Measurements from ENCODE around the gene CNOT3. TPM values are rescaled to one million over a fixed set of nuclear protein-coding genes. Genes with fewer than 3 reads are reported as not detected.

Gene CNOT3
- total and polyA plus RNA-seq, 2 of the 13 experiments (the other 11 are each of a cell fraction or from before 2014, with no cell fraction given): 4.3 to 5.8 TPM

GRCh38 chr19:54123682-54124081 lies 13.9 kb upstream of the CNOT3 start (continued):
- no peak for TF ChIP-seq JARID2 (CRISPR knock-in tag; IDR thresholded peaks at IDR 0.05; ENCODE audit: insufficient replicate concordance)
- no peak for TF ChIP-seq ADNP (CRISPR knock-in tag; IDR thresholded peaks at IDR 0.05)

DNA sequence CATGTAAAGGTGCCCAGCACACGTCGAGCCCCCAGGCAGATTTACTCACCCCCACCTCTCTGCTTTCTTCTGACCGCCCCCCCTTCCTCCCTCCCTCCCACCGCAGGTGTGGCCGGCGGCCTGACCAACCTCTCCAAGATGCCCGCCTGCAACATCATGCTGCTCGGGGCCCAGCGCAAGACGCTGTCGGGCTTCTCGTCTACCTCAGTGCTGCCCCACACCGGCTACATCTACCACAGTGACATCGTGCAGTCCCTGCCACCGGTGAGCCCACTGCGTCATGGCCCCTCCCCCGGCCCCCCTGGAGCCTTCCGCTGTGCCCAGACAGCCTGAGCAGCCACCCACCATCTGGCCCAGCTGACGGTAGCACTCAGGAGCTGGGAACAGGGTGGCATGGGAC lies 13.2 kb upstream of the CNOT3 start:
- peaks cover 22 to 74% of the 10 kb centered on the region in 2 experiments; a peak in 4 of 5 replicates for H3K36me3 ChIP-seq (replicated peaks in 1 of 2; ENCODE audit: control insufficient read depth in 1 of 2, insufficient read depth in 2 of 2, low read length in 2 of 2)
- in situ Hi-C loops (cut with HindIII; ENCODE audit: extremely low pct_ligation_motif_present, low pct_unique_long_range_greater_than_20kb): no loop called here
- ChIA-PET POLR2A (interaction anchor here (1.6 kb wide), 1 partner anchor 13 kb away, joined by 4 read pairs; no protein-coding TSS in a partner anchor), CTCF (ENCODE audit: low intra/inter-chr PET ratio, low total read pairs) (no interaction called here)
- no peaks in the 10 kb centered on the region for H4K20me1 ChIP-seq (ENCODE audit: insufficient read depth, low read length)
- no peak overlapping the region for H2AFZ ChIP-seq (ENCODE audit: low read length)
- no peak overlapping the region for H3K9ac ChIP-seq (ENCODE audit: insufficient read depth, low read depth, low read length)
- no TSS peak for BruUV-seq (replicated peaks)
- H3K4me3 ChIP-seq (replicated peaks in 1 of 3; ENCODE audit: insufficient read depth in 1 of 3, low read depth in 2 of 3, low read length in 3 of 3): no peak overlapping the region
- no peak for ATAC-seq
- H3K27me3 ChIP-seq (ENCODE audit: control insufficient read depth in 1 of 2, insufficient read depth in 2 of 2, low read length in 2 of 2): no peaks in the 10 kb centered on the region
- no peak overlapping the region for H3K4me2 ChIP-seq (ENCODE audit: low read depth, low read length)
- no peak for FAIRE-seq
- intact Hi-C loops (cut with micrococcal nuclease; ENCODE audit: unreplicated experiment): no loop called here
- 98% methylated on average over 16 of the region's 19 CpGs for WGBS (ENCODE audit: low lambda C conversion rate)
- H3K79me2 ChIP-seq (ENCODE audit: insufficient read depth, low read length): no peaks in the 10 kb centered on the region
- no peaks in the 10 kb centered on the region for H3K4me1 ChIP-seq (ENCODE audit: insufficient read depth, low read length)
- H3K9me3 ChIP-seq (ENCODE audit: low read length): no peaks in the 10 kb centered on the region
- no peak overlapping the region for H3K27ac ChIP-seq (ENCODE audit: extremely low read length, insufficient read depth, low read length)
- TF ChIP-seq RXRB (CRISPR knock-in tag; IDR thresholded peaks at IDR 0.05; ENCODE audit: borderline replicate concordance): no peak
- no peak for TF ChIP-seq HNRNPLL (IDR thresholded peaks at IDR 0.05; ENCODE audit: low read depth, low read length, poor library complexity, severe bottlenecking)
- DNase-seq (ENCODE audit: low spot score): no peak

DNA sequence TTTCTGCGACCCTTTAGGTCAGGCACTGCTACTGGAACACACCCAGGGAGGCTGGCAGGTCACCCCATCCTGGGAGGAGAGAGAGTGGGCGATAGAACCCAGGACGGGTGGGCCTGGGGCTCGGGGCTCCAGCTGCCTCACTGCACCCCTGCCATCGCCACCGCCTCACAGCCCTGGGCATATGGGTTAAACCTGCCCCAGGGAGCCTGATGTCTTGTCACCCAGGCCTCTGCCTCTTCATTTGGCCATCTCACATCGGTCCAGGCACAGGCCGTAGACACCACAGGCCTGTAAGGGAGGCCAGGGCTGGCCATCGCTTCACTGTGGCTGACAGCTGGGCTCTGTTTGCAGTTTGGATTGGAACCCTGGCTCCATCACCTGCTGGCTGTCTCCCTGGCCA lies 11.8 kb upstream of the CNOT3 start:
- POLR2A ChIA-PET: no interaction called here
- peaks cover 23 to 67% of the 10 kb centered on the region in 2 experiments; a peak in 4 of 5 replicates for H3K36me3 ChIP-seq (replicated peaks in 1 of 2; ENCODE audit: control insufficient read depth in 1 of 2, insufficient read depth in 2 of 2, low read length in 2 of 2)
- no peak for TF ChIP-seq SP140L (CRISPR knock-in tag; IDR thresholded peaks at IDR 0.05; ENCODE audit: borderline replicate concordance)
- no peak for TF ChIP-seq ATF3 (CRISPR knock-in tag; IDR thresholded peaks at IDR 0.05)
- TF ChIP-seq ZNF670 (CRISPR knock-in tag; IDR thresholded peaks at IDR 0.05; ENCODE audit: borderline replicate concordance): no peak
- TF ChIP-seq KDM2A (CRISPR knock-in tag; IDR thresholded peaks at IDR 0.05; ENCODE audit: borderline replicate concordance, low read depth): no peak
- no peak for TF ChIP-seq RNF2 (conservative IDR thresholded peaks at IDR 0.05; ENCODE audit: low read depth)
- TF ChIP-seq, protein P1, sequence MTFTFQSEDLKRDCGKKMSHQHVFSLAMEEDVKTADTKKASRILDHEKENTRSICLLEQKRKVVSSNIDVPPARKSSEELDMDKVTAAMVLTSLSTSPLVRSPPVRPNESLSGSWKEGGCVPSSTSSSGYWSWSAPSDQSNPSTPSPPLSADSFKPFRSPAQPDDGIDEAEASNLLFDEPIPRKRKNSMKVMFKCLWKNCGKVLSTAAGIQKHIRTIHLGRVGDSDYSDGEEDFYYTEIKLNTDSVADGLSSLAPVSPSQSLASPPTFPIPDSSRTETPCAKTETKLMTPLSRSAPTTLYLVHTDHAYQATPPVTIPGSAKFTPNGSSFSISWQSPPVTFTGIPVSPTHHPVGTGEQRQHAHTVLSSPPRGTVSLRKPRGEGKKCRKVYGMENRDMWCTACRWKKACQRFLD (CRISPR knock-in tag; IDR thresholded peaks at IDR 0.05; ENCODE audit: borderline replicate concordance): no peak
- TF ChIP-seq, protein P2, sequence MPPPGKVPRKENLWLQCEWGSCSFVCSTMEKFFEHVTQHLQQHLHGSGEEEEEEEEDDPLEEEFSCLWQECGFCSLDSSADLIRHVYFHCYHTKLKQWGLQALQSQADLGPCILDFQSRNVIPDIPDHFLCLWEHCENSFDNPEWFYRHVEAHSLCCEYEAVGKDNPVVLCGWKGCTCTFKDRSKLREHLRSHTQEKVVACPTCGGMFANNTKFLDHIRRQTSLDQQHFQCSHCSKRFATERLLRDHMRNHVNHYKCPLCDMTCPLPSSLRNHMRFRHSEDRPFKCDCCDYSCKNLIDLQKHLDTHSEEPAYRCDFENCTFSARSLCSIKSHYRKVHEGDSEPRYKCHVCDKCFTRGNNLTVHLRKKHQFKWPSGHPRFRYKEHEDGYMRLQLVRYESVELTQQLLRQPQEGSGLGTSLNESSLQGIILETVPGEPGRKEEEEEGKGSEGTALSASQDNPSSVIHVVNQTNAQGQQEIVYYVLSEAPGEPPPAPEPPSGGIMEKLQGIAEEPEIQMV (CRISPR knock-in tag; IDR thresholded peaks at IDR 0.05; ENCODE audit: low read depth): no peak
- no peak for TF ChIP-seq DRAP1 (CRISPR knock-in tag; IDR thresholded peaks at IDR 0.05)
- no peak for TF ChIP-seq NFRKB (IDR thresholded peaks at IDR 0.05)
- no peak for TF ChIP-seq LBX2 (CRISPR knock-in tag; IDR thresholded peaks at IDR 0.05; ENCODE audit: borderline replicate concordance)

More for the DNA sequence above, 11.8 kb upstream of the CNOT3 start:
- 100% methylated on average over 1 of the region's 9 CpGs for WGBS (ENCODE audit: low lambda C conversion rate)
- no TSS peak for BruUV-seq (replicated peaks)
- no peak overlapping the region for H2AFZ ChIP-seq (ENCODE audit: low read length)
- no peaks in the 10 kb centered on the region for H3K79me2 ChIP-seq (ENCODE audit: insufficient read depth, low read length)
- in situ Hi-C loops (cut with HindIII; ENCODE audit: extremely low pct_ligation_motif_present, low pct_unique_long_range_greater_than_20kb): no loop called here
- CTCF ChIA-PET (ENCODE audit: low intra/inter-chr PET ratio, low total read pairs): no interaction called here
- no peak overlapping the region for H3K4me2 ChIP-seq (ENCODE audit: low read depth, low read length)
- H3K4me1 ChIP-seq (ENCODE audit: insufficient read depth, low read length): no peaks in the 10 kb centered on the region
- DNase-seq (ENCODE audit: low spot score) (no peak), FAIRE-seq (no peak), ATAC-seq (no peak)
- H3K4me3 ChIP-seq (replicated peaks in 1 of 3; ENCODE audit: insufficient read depth in 1 of 3, low read depth in 2 of 3, low read length in 3 of 3): no peak overlapping the region
- intact Hi-C loops (cut with micrococcal nuclease; ENCODE audit: unreplicated experiment): no loop called here
- H3K27ac ChIP-seq (ENCODE audit: extremely low read length, insufficient read depth, low read length): no peak overlapping the region
- H3K9me3 ChIP-seq (ENCODE audit: low read length): no peaks in the 10 kb centered on the region
- no peak overlapping the region for H3K9ac ChIP-seq (ENCODE audit: insufficient read depth, low read depth, low read length)
- no peaks in the 10 kb centered on the region for H4K20me1 ChIP-seq (ENCODE audit: insufficient read depth, low read length)
- H3K27me3 ChIP-seq (ENCODE audit: control insufficient read depth in 1 of 2, insufficient read depth in 2 of 2, low read length in 2 of 2): no peaks in the 10 kb centered on the region

All from HepG2 (cell line).